Measurements from ENCODE around the gene CASZ1. TPM values are rescaled to one million over a fixed set of nuclear protein-coding genes. Genes with fewer than 3 reads are reported as not detected.

Gene CASZ1
- polyA plus RNA-seq, 1 experiment = 0.06 TPM

- CTCF ChIA-PET = no interaction called here
- TF ChIP-seq CTCF (IDR thresholded peaks at IDR 0.05; ENCODE audit: low read depth, low read length) = no peak
- peaks cover 32% of the 10 kb centered on the region for H3K27me3 ChIP-seq (ENCODE audit: control insufficient read depth, insufficient read depth, low read length)
- no peak overlapping the region for H3K27ac ChIP-seq (ENCODE audit: low read depth, low read length)
- POLR2A ChIA-PET = no interaction called here
- no peak for DNase-seq (ENCODE audit: low read depth, low spot score)
- H3K4me3 ChIP-seq (ENCODE audit: low read depth, low read length) = no peak overlapping the region
- H3K9me3 ChIP-seq (ENCODE audit: control insufficient read depth, insufficient read depth, low read length) = peaks cover 7% of the 10 kb centered on the region; the same call in 1 of the 2 replicates
These were observed 67.6 kb downstream of the CASZ1 start for GRCh38 chr1:10728595-10729410.

- DNase-seq (ENCODE audit: low read depth, low spot score) = no peak
- H3K27me3 ChIP-seq (ENCODE audit: control insufficient read depth, insufficient read depth, low read length) = peaks cover 28% of the 10 kb centered on the region
- H3K9me3 ChIP-seq (ENCODE audit: control insufficient read depth, insufficient read depth, low read length) = peaks cover 7% of the 10 kb centered on the region; the same call in 1 of the 2 replicates
- ChIA-PET POLR2A (no interaction called here), CTCF (interaction anchor here (1.1 kb wide), 1 partner anchor 140 kb away, joined by 3 read pairs; no protein-coding TSS in a partner anchor)
- TF ChIP-seq CTCF (IDR thresholded peaks at IDR 0.05; ENCODE audit: low read depth, low read length) = no peak
- no peak overlapping the region for H3K4me3 ChIP-seq (ENCODE audit: low read depth, low read length)
- H3K27ac ChIP-seq (ENCODE audit: low read depth, low read length) = no peak overlapping the region
These were observed 68.7 kb downstream of the CASZ1 start for GRCh38 chr1:10727751-10728232.

GRCh38 chr1:10726355-10726754 is 70.1 kb downstream of the CASZ1 start:
- peaks cover 7% of the 10 kb centered on the region; the same call in 1 of the 2 replicates for H3K9me3 ChIP-seq (ENCODE audit: control insufficient read depth, insufficient read depth, low read length)
- POLR2A ChIA-PET = no interaction called here
- no peak for DNase-seq (ENCODE audit: low read depth, low spot score)
- no peak for TF ChIP-seq CTCF (IDR thresholded peaks at IDR 0.05; ENCODE audit: low read depth, low read length)
- H3K4me3 ChIP-seq (ENCODE audit: low read depth, low read length) = no peak overlapping the region
- peaks cover 28% of the 10 kb centered on the region for H3K27me3 ChIP-seq (ENCODE audit: control insufficient read depth, insufficient read depth, low read length)
- H3K27ac ChIP-seq (ENCODE audit: low read depth, low read length) = no peak overlapping the region
- CTCF ChIA-PET = no interaction called here

GRCh38 chr1:10724948-10725847 is 71.2 kb downstream of the CASZ1 start:
- CTCF ChIA-PET = no interaction called here
- Histone ChIP-seq H3K27me3 (ENCODE audit: control insufficient read depth, insufficient read depth, low read length) (peaks cover 37% of the 10 kb centered on the region), H3K27ac (ENCODE audit: low read depth, low read length) (no peak overlapping the region), H3K4me3 (ENCODE audit: low read depth, low read length) (no peak overlapping the region), H3K9me3 (ENCODE audit: control insufficient read depth, insufficient read depth, low read length) (peaks cover 7% of the 10 kb centered on the region; the same call in 1 of the 2 replicates)
- TF ChIP-seq CTCF (IDR thresholded peaks at IDR 0.05; ENCODE audit: low read depth, low read length) = no peak
- POLR2A ChIA-PET = no interaction called here
- no peak for DNase-seq (ENCODE audit: low read depth, low spot score)
